GM18861 (cell line): ENCODE measurements around the gene DEUP1.
"Not testable (repeated sequence)": the region's sequence is repeated elsewhere in the genome, so short reads cannot be mapped to it uniquely, and the experiment has no call there.

Source experiments
- ATAC-seq: cut with Tn5 transposase; IDR thresholded peaks from one replicate; pipeline ENCODE4 v1.9.1; 2021; ENCODE audit not compliant: unreplicated experiment

The DEUP1 gene

DNA sequence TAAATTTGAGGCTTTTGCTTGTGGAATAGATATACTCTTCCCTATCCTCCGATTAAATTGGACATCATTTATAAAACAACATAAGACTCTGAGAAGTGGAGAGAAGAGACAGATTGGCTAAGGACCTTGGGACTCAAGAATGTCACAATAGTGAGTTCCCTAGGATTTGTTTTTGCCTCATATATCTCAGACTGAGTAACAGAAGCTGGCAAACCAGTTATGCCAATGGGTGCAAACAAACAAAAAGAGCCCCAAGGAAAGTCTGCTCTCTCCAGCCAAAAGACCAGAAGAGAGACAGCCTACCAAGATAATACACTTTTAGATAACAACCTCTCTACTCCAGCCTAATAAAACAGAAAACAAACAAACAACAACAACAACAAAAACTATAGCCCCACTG is 28.9 kb downstream of the DEUP1 start:
- no peak for ATAC-seq

DNA sequence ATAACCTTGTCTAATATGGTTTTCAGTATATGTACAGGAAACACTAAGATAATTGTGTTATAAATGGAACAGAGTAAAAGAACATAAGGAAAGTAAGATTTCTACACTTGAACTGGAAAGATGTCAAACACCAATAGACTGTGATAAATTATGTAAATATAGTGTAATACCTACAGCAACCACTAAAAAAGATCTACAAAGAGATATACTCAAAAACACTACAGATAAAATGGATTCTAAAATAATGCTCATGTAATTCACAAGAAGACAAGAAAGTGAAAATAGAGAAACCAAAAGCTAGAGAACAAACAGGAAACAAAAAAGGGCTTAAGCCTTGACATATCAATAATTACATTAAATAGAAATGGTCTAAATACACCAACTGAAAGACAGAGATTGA is 30.9 kb downstream of the DEUP1 start:
- ATAC-seq = no peak

DNA sequence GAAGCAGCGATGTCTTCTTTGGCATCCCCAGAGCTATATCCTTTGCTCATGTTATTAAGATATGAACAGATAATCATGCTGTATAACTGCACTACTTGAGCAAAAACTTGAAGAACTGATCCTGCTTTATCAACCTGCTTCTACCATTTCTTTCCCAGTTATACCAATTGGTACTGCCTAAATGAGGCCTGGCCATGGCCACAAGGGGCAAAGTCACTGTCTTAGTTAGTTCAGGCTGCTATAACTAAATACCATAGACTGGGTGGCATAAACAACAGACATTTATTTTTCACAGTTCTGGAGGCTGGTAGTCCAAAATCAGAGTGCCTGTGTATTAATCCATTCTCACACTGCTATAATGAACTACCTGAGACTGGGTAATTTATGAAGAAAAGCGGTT is 37.5 kb downstream of the DEUP1 start:
- no peak for ATAC-seq

DNA sequence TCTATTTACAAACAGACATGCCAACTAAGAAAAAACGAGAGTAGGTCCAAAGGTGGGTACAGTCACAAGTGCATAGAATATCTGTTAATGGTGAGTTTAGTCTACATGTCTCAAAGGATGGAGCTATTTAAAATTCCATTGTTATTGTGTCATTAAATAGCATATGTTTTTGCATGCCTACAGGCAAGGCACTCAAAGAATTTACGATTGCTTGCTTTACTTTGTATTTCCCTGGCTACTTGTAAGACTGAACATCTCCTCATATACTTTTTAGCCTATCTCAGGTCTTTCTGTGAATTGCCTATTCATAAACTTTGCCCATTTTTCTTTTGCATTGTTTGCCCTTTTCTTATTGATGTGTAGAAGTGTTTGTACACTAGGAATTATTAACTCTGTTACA is 39.7 kb downstream of the DEUP1 start:
- ATAC-seq = no peak

DNA sequence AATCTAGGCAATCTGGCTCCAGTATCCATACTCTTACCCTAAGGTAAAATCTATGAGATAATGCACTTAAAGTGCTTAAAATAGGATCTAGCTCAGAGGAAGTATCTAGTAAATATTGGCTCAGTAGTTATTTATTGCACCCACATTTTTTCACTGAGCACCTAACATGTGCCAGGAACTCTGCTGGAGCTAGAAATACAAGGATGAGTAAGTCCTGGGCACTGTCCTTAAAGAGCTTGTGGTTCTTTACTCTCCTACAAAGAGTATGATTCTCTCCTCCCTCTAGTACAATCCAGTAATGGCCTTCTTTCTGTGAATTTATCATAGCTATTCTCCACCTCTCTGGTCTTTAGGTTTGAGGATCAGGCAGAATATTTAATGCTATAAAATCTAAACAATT is 59.2 kb downstream of the DEUP1 start:
- no peak for ATAC-seq

DNA sequence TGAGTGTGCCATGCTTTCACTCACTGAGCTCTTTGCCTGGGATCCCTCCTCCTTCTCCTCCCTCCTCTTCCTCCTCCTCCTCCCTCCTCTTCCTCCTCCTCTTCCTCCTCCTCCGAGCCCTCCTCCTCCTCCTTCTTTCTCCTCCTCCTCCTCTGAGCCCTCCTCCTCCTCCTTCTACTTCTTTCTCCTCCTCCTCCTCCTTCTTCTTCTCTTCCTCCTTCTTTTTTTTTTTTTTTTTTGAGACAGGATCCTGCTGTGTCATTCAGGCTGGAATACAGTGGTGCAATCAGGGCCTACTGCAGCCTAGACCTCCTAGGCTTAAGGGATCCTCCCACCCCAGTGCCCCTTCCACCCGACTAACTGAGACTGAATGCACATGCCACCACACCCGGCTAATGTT is 62.3 kb downstream of the DEUP1 start:
- no peak for ATAC-seq

DNA sequence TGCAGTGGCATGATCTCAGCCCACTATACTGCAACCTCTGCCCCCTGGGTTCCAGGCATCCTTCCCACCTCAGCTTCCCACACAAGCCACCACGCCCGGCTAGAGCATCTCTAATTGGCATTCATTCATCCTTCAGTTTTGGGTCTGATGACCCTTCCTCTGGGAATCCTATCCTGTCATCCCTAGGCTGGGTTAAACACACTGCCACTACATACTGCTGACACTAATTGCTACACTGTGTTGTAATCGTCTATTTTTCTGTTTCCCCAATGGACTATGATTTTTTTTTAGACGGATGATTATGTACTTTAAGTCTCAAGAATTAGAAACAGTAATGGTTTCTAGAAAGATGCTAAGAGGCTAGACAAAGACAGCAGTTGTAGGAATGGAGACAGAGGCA is 62.8 kb downstream of the DEUP1 start:
- ATAC-seq = no peak

DNA sequence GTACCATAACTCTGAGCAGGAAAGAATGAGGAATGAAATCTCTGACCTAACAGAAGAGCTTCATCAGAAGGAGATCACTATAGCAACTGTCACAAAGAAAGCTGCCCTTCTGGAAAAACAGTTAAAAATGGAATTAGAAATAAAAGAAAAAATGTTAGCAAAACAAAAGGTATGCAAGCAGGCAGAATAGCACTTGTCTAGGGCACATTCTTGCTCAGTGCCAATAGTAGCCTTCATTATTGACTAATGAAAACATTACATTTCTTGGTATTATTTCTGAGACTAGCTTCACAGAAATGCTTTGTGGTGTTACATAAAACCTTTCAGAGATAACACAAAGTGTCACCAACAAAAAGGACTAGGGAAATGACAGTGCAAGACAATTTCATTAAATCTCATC is 63.9 kb downstream of the DEUP1 start:
- no peak for ATAC-seq

DNA sequence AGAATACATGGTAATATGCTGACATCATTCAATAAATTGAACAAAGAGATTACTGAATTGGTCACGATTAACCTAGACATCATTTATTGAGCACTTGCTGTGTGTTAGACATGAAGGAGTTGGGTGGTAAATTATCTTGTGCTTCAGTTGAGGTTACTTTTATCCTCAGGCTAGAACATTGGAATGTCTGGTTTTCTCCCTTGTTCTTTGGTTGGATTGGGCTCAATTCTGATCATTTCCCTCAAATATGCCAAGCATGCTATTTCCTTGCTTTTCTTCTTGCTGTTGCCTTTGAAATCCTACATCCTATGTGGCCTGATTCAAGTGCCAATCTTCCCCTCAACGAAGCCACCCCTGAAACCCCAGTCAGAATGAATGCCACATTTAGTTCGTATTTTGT is 65.8 kb downstream of the DEUP1 start:
- no peak for ATAC-seq

DNA sequence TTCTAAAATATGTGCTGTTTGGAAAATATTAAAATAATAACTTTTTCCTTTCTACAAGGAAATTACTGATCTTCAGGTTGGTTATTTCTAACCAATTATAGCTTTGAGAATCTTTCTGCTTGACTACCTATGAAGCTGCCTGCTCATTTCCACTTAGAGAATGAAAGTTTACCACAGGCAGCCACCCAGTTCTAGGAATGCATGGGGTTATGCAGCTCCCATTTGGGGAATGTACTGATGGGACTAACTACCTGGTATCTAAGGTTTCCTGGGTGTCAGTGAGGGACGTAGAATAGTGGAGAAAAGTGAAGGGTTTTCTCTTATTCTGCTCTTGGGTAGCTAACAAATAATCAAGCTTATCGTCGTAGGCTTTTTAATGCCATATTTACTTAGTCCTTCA is 73.4 kb downstream of the DEUP1 start:
- no peak for ATAC-seq

DNA sequence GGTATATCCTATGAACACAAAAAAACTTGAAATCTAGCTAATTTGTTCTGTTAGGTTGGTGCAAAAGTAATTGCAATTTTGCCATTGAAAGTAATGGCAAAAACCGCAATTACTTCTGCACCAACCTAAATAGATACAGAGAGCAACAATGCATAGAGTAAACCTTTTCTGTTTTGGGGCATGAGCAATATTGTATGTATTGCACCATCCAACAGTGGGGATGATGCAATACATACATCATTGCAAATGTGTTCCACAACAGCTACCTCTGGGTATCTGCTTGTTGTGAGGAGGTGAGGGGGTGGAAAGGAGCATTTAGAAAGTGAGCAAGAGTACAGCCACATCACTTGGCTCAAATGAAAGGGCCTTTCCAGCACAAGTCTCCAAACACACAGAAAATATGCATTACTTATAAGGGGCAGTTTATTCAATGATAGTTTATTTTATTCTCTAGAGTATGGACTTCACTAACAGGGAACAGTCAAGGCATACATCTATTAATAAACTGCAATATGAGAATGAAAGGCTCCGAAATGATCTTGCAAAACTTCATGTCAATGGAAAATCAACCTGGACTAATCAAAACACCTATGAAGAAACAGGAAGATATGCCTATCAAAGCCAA is 77.3 kb downstream of the DEUP1 start:
- no peak for ATAC-seq

DNA sequence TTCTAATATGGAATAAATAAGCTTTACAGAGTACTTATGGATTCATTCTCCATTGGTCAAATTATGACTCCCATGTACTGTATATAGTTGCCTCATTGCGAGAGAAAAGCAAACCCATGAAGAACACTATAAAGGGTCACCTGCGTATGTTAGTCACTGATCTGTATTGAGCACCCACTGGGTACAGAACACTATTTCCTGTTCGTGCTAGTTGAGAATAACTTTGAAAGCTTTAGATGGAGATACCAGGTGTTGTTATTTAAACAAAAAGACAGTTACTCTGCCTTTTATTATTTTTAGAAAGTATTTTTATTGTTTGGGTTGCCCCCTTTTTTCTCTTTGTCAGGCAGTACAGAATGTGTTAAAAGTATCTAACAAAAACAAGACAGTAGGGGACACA is 79.9 kb downstream of the DEUP1 start:
- ATAC-seq = no peak

DNA sequence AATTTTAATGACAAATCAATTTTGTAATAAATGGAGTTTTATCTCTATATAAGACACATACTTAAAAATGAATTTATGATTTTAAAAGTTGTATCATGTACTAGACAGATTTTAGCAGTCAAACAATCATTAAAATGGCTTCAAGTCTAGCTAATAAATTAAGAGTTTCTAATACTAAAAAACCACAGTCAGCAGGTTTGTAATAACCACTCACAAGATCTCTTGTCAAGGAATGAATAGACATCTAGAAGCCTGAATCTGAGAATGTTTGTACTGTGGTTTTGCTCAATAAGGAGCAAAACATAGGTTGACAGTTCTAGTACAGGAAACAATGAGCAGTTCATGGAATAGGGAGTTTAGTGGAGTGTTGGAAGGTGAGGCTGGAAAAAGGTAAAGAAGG is 81.2 kb downstream of the DEUP1 start:
- ATAC-seq = no peak

DNA sequence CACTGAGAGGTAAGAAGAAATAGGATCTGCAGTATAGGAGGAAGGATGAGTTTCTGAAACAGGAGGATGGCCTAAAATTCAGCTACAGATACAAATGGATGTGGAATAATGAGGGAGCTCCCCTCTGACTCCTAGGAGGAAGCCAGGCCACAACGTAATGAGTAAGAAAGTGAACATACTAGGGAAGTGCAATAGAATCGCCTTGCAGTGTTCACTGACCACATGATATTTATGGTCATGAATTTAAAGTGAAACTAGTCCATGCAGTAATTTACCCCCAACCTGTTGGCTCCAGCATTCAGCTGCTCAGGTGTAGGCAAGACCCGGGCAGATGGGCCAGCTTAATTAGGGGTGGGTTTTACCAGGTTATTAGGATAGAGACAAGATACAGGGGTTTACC is 101.7 kb downstream of the DEUP1 start:
- ATAC-seq = no peak

DNA sequence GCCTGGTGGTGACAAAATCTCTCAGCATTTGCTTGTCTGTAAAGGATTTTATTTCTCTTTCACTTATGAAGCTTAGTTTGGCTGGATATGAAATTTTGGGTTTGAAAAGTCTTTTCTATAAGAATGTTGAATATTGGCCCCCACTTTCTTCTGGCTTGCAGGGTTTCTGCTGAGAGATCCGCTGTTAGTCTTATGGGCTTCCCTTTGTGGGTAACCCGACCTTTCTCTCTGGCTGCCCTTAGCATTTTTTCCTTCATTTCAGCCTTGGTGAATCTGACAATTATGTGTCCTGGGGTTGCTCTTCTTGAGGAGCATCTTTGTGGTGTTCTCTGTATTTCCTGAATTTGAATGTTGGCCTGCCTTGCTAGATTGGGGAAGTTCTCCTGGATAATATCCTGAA is 112.7 kb downstream of the DEUP1 start:
- not testable (repeated sequence) for ATAC-seq

DNA sequence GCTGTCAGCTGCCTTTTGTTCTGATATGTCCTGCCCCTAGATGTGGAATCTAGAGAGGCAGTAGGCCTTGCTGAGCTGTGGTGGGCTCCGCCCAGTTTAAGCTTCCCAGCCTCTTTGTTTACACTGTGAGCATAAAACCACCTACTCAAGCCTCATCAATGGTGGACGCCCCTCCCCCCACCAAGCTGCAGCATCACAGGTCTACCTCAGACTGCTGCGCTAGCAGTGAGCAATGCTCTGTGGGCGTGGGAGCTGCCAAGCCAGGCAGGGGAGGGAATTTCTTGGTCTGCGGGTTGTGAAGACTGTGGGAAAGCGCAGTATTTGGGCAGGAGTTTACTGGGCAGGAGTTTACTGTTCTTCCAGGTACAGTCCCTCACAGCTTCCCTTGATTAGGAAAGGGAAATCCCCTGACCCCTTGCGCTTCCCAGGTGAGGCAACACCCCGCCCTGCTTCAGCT is 114.1 kb downstream of the DEUP1 start:
- no peak for ATAC-seq

DNA sequence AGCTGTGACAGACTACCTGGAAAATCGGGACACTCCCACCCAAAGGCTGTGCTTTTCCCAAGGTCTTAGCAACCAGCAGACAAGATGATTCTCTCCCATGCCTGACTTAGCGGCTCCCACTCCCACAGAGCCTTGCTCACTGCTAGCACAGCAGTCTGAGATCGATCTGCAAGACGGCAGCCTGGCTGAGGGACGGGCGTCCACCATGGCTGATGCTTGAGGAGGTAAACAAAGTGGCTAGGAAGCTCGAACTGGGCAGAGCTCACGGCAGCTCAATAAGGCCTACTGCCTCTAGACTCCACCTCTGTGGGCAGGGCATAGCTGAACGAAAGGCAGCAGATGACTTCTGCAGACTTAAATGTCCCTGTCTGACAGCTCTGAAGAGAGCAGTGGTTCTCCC is 127.7 kb downstream of the DEUP1 start:
- ATAC-seq = no peak

DNA sequence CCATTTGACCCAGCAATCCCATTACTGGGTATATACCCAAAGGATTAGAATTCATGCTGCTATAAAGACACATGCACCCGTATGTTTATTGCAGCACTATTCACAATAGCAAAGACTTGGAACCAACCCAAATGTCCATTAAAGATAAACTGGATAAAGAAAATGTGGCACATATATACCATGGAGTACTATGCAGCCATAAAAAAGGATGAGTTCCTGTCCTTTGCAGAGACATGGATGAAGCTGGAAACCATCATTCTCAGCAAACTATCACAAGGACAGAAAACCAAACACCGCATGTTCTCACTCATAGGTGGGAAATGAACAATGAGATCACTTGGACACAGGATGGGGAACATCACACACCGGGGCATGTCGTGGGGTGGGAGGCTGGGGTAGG is 133.1 kb downstream of the DEUP1 start:
- not testable (repeated sequence) for ATAC-seq

DNA sequence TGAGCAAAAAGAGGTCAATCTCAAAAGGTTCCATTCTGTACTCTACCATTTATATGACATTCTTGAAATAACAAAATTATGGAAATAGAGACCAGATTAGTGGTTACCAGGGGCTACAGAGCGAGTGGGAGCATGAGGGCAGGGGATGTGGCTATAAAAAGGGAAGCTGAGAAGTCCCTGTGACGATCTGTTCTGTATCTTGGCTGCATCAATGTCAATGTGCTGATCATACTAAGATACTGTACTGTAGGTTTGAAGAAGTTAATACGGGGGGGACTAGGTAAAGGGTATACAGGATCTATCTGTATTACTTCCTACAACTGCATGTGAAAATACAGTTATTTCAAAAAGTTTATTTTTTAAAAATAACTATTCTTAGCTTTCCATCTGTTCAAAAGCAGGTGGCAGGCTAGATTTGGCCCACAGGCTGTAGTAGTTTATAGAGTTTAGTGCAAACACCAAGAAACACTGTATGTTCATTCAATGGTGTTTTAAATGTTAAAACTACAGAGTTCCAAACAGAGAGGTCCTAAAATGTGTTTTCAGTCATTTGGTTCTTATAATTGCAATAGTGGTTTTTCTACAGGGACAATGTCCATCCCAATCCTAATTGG is 134.5 kb downstream of the DEUP1 start:
- ATAC-seq = no peak

DNA sequence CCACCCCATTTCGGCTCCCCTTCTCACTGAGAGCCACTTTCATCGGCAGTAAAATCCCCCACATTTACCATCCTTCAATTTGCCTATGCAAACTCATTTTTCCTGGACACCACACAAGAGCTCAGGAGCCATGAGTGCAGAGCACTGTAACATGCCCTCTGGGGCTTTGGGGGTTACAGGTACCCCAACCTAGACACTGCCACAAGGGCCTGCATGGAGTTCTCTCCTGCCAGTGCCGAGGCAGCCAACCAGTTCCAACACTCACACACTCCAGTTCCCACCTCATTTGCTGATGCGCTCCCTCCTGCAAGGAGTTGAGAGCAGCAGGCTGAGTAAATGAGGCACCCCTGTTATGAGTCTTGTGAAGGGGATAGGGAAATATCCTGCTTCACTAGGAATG is 136.5 kb downstream of the DEUP1 start:
- no peak for ATAC-seq

DNA sequence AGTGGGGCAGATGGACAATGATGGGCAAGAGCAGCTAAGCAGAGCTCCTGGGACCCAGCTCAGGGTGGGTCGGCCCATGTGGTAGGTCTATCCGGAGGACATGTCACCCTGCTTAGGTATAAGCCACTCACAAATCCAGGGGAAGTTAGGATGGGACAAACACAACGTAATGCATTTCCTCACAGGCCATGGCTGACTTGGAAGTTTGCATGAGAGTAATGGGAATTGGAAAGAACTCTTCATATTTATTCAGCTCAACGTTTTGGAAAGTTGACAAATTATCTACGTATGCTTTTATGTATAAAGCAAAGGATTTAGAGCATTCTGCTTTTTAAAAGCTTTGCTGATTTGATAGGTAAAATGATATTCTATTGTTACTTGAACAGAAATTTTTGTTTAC is 137.7 kb downstream of the DEUP1 start:
- ATAC-seq = no peak

DNA sequence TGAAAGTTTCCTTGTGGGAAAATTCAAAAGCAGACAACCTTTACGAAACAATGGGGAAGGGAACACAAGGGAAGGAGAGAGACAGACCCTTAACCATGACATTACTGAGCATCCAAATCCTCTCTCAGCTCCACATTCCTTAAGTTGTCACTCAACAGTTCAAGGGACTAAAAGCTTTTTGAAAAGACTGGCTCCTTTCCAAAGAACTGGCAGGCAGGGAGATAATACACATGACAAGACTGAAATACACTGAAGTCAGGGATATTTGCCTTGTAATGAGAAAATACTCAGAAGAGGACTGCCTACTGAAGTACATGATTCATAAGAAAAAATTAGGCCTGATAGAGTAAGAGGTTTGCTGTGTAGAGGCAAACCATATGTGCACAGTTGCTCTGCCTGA is 143.6 kb downstream of the DEUP1 start:
- no peak for ATAC-seq

DNA sequence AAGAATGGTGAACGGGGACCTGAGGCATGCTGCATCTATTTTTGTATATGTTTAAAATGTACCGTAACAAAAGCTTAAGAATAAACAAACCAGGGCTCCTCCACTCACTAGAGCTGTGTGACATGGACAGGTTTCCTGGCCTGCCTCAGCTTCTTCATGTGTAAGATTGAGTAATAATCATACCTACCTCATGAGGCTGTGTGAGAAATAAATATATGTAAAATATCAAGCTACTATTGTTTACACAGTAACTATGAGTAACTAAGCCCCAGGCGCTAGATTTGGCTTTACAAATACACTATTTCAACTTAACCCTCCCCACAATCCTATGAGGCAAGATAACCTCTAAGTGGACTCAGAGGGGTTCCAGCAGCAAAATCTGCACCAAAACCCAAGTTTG is 146.3 kb downstream of the DEUP1 start:
- no peak for ATAC-seq
